ENCODE results near the gene SF3B2.
"Not testable (repeated sequence)": the region's sequence is repeated elsewhere in the genome, so short reads cannot be mapped to it uniquely, and the experiment has no call there.

Gene SF3B2

DNA sequence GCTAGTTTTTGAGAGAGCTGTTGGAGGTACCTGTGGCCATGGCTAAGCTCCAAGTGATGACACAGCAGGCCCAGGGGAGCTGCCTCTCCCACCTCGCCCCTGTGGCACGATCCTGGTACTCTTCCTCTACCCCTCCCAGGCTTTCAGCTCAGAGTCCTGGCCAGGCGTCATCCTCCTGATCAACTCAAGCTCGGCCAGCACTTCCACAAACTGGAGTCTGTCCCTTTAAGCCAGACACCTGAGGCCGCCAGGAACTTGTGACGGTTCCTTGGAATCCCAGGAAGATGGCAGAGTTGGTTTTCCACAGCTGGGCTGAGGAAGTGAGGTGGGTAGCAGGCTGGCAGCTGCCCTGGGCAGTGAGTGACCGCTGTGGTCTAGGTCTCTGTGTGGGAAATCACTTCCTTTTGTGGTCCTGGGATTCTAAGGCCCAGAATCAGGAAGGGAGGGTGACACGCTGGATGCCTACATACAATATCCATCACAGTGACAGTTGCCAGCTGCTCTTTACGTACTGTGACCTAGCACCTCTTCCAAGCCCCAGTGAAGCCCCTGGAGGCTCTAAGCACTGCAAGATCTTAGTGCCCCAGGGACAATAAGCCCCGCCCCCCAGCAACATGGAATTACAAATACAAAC lies 43.6 kb upstream of the SF3B2 start:
- H2AFZ ChIP-seq (ENCODE audit: low read depth, low read length), result no peak overlapping the region

DNA sequence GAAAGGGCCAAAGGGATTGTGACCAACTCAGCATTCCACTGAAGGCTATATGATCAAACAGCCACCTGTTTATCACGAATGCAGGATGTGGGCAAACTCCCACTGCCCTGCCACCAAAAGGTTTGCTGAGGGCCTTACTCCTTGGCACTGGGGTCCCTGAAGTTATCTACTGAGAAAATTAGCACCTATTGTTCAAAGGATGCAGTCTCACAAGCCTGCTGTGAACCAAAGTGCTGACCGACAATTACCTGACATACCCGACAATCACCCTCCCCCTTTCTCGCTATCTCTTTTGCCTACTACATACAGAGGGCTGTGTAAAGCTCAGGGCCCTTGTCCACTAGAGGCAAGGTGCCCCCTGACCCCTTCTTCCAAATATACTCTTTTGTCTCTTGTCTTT lies 42.1 kb upstream of the SF3B2 start:
- H3K79me2 ChIP-seq (ENCODE audit: low read length); H4K20me1 ChIP-seq (ENCODE audit: insufficient read depth, low read length); H3K9ac ChIP-seq (ENCODE audit: low read length); H2AFZ ChIP-seq (ENCODE audit: low read depth, low read length); H3K36me3 ChIP-seq (replicated peaks; ENCODE audit: low read depth, low read length); H3K27me3 ChIP-seq (ENCODE audit: low read depth, low read length); H3K4me3 ChIP-seq (ENCODE audit: low read length); H3K4me1 ChIP-seq (ENCODE audit: low read length); H3K4me2 ChIP-seq (ENCODE audit: low read length); H3K27ac ChIP-seq (ENCODE audit: low read length); H3K9me3 ChIP-seq (ENCODE audit: insufficient read depth, low read length): not testable (repeated sequence)

More for the DNA sequence above, 43.6 kb upstream of the SF3B2 start:
- no peak overlapping the region for H3K4me2 ChIP-seq (ENCODE audit: low read length)
- TF ChIP-seq, protein P1, sequence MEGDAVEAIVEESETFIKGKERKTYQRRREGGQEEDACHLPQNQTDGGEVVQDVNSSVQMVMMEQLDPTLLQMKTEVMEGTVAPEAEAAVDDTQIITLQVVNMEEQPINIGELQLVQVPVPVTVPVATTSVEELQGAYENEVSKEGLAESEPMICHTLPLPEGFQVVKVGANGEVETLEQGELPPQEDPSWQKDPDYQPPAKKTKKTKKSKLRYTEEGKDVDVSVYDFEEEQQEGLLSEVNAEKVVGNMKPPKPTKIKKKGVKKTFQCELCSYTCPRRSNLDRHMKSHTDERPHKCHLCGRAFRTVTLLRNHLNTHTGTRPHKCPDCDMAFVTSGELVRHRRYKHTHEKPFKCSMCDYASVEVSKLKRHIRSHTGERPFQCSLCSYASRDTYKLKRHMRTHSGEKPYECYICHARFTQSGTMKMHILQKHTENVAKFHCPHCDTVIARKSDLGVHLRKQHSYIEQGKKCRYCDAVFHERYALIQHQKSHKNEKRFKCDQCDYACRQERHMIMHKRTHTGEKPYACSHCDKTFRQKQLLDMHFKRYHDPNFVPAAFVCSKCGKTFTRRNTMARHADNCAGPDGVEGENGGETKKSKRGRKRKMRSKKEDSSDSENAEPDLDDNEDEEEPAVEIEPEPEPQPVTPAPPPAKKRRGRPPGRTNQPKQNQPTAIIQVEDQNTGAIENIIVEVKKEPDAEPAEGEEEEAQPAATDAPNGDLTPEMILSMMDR (IDR thresholded peaks at IDR 0.05; ENCODE audit: low read depth, low read length), result no peak
- no peak for TF ChIP-seq EZH2phosphoT487 (IDR thresholded peaks at IDR 0.05; ENCODE audit: low read depth)
- H3K27ac ChIP-seq (ENCODE audit: low read length), result no peak overlapping the region
- peaks cover 9% of the 10 kb centered on the region for H3K79me2 ChIP-seq (ENCODE audit: low read length)
- H3K36me3 ChIP-seq (replicated peaks; ENCODE audit: low read depth, low read length), result peaks cover 19% of the 10 kb centered on the region
- no peak overlapping the region for H3K9ac ChIP-seq (ENCODE audit: low read length)
- no peaks in the 10 kb centered on the region for H4K20me1 ChIP-seq (ENCODE audit: insufficient read depth, low read length)
- H3K4me1 ChIP-seq (ENCODE audit: low read length), result 0 out of 2 replicates have a peak, but pooled peaks cover under 1% of the 10 kb centered on the region
- no peaks in the 10 kb centered on the region for H3K9me3 ChIP-seq (ENCODE audit: insufficient read depth, low read length)
- no peak overlapping the region for H3K4me3 ChIP-seq (ENCODE audit: low read length)
- no peaks in the 10 kb centered on the region for H3K27me3 ChIP-seq (ENCODE audit: low read depth, low read length)

DNA sequence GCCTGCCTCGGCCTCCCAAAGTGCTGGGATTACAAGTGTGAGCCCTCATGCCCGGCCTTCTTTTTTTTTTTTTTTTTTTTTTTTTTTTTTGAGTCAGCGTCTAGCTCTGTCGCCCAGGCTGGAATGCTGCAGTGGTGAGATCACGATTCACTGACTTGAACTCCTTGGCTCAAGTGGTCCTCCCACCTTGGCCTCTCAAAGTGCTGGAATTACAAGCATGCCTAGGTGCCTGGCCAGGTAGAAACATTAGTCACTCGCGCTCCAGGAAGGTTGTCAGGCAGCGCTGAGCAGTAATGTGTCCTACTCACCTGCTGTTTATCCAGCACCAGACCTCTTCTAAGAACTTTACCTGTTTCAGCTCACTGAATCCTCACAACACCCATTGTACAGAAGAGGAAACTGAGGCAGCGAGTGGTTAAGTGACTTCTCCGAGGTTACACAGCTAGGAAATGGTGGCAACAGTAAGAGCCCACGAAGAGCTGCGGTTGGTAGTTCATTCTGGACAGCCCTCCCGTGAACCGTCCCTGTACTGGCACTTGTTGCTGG lies 40.9 kb upstream of the SF3B2 start:
- Histone ChIP-seq H2AFZ (ENCODE audit: low read depth, low read length) (no peak overlapping the region), H3K4me2 (ENCODE audit: low read length) (no peak overlapping the region), H4K20me1 (ENCODE audit: insufficient read depth, low read length) (no peaks in the 10 kb centered on the region), H3K4me3 (ENCODE audit: low read length) (no peak overlapping the region), H3K27me3 (ENCODE audit: low read depth, low read length) (no peaks in the 10 kb centered on the region), H3K9ac (ENCODE audit: low read length) (no peak overlapping the region), H3K9me3 (ENCODE audit: insufficient read depth, low read length) (no peaks in the 10 kb centered on the region), H3K4me1 (ENCODE audit: low read length) (no peaks in the 10 kb centered on the region), H3K36me3 (replicated peaks; ENCODE audit: low read depth, low read length) (no peaks in the 10 kb centered on the region), H3K27ac (ENCODE audit: low read length) (no peak overlapping the region), H3K79me2 (ENCODE audit: low read length) (no peaks in the 10 kb centered on the region)
- no peak for TF ChIP-seq EZH2phosphoT487 (IDR thresholded peaks at IDR 0.05; ENCODE audit: low read depth)
- TF ChIP-seq, protein P1 (IDR thresholded peaks at IDR 0.05; ENCODE audit: low read depth, low read length), result no peak

DNA sequence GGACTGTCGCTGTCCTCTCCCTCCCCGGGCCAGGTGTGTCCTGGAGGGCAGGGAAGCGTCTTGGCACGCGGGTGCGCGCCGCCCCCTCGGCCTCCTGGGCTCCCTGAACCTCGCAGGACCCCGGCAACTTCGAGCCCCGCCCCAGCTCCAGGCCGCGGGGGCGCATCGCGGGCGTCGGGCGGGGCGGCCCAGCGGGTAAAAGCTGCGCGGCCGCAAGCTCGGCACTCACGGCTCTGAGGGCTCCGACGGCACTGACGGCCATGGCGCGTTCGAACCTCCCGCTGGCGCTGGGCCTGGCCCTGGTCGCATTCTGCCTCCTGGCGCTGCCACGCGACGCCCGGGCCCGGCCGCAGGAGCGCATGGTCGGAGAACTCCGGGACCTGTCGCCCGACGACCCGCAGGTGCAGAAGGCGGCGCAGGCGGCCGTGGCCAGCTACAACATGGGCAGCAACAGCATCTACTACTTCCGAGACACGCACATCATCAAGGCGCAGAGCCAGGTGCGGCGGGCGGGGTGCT lies 40.3 kb upstream of the SF3B2 start, which contains the start of gene CST6:
Gene CST6, plus strand, starts transcription at position 224 of the 519 bp plus-strand sequence. Its CDS starts 37 bp downstream, at position 261.
- Histone ChIP-seq H2AFZ (ENCODE audit: low read depth, low read length) (no peak within 1 kb of the TSS), H3K4me2 (ENCODE audit: low read length) (no peak within 1 kb of the TSS), H3K9ac (ENCODE audit: low read length) (no peak within 1 kb of the TSS), H3K4me3 (ENCODE audit: low read length) (no peak within 1 kb of the TSS), H4K20me1 (ENCODE audit: insufficient read depth, low read length) (no peaks in the 10 kb centered on the region), H3K9me3 (ENCODE audit: insufficient read depth, low read length) (no peaks in the 10 kb centered on the region), H3K79me2 (ENCODE audit: low read length) (no peaks in the 10 kb centered on the region), H3K36me3 (replicated peaks; ENCODE audit: low read depth, low read length) (no peaks in the 10 kb centered on the region), H3K27ac (ENCODE audit: low read length) (no peak within 1 kb of the TSS), H3K27me3 (ENCODE audit: low read depth, low read length) (no peaks in the 10 kb centered on the region), H3K4me1 (ENCODE audit: low read length) (no peaks in the 10 kb centered on the region)
- TF ChIP-seq EZH2phosphoT487 (IDR thresholded peaks at IDR 0.05; ENCODE audit: low read depth), result no peak
- TF ChIP-seq, protein P1 (IDR thresholded peaks at IDR 0.05; ENCODE audit: low read depth, low read length), result no peak
